NCI-H1417 (cell line): Measurements from ENCODE around the gene UBE2G2.

Experiments used
- DNase-seq, 3 experiments: peaks; one replicate each; lab custom pipeline; 2025; lab: John Stamatoyannopoulos, UW

UBE2G2 gene

DNA sequence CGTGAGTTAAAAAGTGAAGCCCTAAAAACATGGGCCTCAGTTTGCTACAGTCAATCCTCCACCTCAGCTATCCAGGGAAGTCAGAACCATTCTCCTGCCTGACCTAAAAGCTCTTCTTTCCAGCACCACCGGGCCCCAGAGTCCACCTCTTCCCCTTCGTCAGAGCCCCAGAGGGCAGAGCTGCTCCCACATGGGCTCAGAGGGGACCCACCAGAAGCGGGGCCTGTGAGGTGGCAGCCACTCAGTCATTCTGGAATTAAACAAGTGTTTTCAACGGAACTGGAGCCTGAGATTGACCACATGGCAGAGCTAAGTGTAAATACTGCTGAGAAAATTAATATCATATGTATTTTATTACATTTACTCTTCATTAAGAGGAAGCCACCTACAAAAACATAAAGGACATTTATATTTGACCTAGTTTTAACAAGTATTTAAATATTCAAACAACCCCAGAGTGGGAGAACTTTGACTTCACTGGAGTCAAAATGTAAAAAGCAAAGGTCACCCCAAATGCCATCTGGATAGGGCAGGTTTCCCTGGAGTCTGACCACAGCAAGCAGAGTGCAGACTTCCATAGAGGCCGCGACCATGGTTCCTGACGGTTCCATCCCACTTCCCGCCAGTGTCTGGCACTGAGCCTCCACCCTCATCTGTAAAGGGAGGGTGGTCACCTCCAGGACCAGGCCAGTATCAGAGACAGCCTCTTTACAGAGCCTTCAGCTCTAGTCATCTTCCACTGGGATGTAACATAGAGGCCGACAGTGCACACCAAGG, 14.4 kb upstream of the UBE2G2 start:
- no peak for DNase-seq

DNA sequence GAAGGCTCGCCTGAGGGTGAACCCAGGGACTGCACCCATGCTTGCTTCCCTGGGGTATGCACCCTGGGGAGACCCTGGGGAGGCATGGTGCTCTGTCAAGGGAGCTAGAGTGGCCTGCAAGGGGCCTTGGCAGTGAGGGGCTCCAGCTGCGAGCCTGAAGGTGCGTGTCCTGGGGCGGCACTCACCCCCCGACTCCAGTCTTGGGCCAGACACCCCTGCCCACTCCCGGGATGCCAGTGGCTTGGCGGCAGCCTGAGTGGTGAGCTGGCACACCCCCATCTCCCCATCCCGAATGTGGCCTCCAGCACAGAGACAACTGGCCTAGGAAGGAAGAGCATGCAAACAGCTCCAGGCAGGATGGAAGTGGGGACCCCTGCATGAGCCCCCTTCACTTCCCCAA, 13.6 kb upstream of the UBE2G2 start:
- DNase-seq: no peak

DNA sequence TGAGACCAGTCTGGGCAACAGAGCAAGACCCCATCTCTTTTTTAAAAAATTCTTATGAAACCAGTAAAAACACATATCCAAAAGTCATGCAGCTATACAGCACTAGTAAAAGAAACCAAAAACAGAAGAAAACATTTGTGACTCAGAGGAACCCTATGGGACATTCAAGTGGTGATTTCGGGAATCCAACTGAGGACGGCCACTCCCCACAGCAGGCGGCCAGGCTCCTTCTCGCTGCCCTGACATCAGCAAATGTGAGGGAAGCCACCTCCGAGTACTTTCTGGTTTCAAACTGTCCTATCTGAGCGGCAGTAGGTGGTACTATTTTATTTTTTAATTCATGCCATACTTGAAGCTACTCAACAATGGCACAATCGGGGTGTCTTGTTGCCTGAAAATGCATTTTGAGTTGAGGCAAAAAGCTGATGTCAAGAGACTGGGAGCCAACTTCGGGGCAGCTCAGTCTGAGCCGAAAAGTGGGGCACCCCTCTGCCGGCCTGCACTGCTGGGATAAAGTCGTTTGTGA, 12.9 kb upstream of the UBE2G2 start:
- no peak for DNase-seq

DNA sequence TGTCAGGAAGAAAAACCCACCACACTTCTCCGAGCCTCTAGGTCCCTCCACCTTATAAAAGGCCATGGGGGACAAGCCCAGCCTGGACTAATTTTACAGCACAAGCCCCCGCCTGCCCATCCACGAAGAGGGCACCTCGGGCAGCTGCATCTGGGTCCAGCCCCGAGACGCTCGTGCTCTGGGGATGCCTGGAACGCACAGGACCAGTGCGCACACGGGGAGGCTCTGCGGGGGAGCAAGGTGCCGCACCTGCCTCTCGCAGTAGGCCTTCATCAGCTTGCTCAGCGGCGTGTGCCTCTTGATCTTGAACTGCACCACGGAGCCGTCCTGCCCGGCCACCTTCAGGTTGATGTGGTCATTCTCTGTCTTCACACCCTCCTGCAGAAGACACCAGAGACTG, 12.1 kb upstream of the UBE2G2 start:
- DNase-seq: no peak

DNA sequence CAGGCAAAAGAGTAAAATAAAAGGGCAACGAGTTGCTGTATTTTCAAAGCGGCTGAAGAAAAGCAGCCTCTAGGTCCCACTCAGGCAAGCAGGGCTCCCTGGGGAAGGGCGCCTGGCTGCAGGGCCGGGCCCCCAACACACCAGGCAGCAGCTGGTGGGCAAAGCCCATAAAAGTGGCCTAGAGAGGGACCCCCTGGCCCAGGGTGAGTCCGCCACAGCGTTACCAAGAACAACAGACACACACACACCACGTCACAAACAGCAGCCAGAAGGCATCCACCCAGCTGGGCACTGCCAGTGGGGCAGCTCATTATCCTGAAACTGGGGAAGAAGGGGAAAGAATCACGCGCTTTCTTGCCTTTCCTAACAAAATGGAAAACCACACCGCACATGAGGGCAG, 11.5 kb upstream of the UBE2G2 start:
- no peak for DNase-seq

DNA sequence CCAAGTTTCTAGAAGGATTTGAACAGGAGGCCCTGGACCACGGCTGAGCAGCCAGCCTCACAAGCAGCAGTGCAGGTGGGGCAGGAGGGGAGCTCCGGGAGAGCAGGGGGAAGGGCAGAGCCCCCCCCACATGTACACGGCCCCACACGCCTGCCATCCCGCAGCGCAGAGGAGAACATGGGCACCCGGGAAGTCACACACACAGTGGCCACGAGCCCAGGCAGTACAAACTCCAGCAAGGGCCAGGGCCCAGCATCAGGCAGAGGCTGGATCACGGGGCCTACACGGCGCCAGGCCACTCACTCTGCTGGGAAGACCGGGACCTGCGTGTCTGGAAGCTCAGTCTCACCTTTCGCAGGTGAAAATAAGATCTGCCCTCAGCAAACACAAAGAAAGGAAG, 11.0 kb upstream of the UBE2G2 start:
- DNase-seq: no peak

DNA sequence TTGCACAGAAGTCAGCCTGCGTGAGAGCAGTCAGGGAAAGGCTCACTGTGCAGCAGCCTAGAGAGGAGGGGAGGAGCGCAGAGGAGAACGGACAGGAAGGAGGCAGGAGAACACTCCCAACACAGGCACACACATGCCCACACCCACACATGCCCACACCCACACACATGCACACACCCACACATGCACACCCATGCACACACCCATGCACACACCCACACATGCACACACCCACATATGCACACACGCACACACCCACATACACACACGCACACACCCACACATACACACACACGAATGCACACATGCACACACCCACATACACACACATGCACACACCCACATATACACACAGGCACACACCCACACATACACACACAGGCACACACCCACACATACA, 9.2 kb upstream of the UBE2G2 start:
- DNase-seq: no peak

DNA sequence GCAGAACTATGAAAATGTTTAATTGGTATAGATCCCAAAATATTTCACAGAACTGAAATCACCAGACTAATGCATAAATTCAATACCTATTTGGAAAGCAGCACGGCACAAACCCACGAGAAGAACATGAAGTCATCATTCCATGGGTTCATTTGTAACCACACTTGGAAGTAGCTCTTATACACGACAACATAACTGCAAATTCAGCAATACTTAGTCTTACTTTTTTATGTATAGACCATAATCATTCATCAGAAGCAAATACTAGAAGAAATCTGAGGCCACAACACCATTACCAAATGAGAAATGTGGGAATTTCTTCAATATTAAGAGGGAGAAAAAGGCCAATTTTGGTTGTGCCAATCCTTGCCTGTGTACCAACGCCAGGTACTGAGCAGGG, 4.2 kb upstream of the UBE2G2 start:
- no peak for DNase-seq

DNA sequence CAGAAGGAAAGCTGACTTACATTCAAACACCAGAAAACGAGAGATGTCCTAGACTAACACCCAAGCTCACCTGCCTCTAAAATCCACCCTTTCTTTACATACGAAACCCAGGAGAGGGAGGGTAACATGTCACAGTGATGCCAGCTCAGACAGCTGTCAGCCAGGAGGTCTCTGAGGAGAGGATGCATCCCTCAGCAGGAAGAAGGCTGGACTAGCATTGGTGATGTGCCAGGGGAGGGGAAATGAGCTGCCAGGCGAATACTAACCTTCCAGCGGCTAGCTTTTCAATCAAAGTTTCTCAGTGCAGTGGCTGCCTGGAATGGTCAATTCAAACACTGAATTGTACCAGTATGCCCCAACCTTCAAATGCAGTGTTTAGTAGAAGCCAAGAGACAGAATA, 3.6 kb upstream of the UBE2G2 start:
- DNase-seq: no peak

DNA sequence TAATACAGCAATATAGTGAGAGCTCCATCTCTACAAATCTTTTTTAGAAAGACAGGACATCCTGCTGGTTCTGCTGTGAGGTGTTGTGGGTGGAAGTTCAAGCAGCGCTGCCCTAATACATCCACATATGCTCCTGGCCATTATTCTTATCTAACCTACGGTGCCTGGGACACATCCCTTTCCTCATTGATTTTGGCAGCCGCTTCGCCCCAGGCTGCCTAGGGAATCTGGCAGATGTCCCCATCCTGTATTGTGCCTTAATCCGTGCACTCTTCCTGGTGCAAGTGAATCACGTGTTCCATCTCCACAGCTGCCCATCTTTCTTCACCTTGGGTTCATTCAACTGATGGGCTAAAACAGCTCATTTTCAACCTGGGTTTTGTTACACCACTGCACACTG, 3.1 kb upstream of the UBE2G2 start:
- DNase-seq: no peak

DNA sequence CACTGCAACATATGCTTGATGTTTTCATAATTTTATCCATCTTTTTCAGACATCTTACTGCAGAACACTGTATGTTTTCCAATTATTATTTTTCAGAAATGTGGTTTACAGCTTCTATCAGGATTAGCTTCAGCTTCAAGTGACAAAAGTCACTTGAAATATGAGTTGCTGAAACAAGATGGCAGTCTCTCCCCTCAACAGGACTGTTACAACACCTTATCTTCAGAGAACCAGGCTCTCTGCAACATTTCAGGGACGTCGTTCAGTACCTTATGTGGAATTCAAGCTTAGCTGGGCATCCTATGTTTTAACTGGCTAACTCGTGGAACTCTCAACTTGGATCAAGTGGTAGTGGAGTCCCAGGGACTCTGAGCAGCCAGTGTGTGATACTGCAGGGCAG, 2.0 kb upstream of the UBE2G2 start:
- DNase-seq: no peak

DNA sequence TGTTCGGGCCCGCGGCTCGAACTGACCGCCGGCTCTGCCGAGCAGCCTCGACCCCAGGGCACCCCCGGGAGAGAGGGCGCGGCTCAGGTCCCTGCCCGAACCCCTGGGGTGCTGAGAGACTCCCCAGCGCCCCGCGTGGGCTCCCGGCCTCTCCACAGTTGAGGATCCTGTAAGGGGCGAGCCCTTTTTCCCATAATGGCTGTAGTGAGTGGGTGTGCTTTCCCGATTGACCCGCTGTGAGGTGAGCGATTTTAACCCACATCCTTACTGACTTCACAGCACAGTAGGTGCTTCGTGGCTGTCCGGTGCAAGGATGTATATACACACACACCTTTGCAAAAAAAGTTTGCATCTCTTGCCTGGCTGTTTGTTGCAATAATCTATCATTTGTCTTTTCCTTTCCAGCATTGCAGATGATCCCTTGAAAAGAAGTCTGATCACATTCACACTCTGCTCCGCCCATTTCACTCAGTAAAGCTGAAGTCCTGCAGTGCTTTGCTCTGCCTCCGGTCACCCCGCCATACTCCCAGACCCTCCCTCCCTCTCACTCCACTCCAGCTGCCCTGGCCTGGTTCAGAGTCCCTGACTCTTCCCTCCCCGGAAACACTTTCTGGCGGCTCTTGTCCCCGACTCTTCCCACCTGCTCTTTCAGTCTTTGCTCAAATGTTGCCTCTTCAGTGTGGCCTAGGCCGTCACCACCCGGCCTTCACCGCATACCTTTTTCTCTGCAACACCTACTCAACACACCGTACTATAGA, 955 bp upstream of the UBE2G2 start:
- peak in 2 of 3 experiments; percentile 53 to 61 for DNase-seq

DNA sequence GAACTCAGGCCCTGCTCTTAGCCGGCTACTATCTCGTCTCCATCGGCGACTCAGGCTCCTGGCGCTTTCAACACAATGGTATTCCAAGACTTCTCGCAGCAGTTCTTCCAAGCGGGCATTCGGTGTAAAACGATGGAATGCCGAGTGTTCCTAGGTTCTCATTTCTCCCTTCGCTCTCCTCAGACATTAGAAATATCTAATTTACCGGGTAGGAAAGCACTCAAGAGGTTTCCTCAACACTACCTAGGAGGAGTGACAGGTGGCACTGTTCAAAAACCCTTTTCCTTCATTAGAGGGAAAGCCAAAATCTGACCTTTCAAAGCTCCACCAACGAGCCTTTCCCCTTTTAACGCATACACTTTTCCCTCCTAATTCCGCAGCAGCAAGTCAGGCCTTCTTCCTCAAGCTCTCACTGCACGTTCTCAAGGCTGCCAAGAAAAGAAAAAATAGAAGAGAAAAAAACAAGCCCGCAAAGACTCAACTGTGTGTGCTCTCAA, 601 bp downstream of the UBE2G2 start:
- DNase-seq: peak; percentile 20 to 69 (median 65)

DNA sequence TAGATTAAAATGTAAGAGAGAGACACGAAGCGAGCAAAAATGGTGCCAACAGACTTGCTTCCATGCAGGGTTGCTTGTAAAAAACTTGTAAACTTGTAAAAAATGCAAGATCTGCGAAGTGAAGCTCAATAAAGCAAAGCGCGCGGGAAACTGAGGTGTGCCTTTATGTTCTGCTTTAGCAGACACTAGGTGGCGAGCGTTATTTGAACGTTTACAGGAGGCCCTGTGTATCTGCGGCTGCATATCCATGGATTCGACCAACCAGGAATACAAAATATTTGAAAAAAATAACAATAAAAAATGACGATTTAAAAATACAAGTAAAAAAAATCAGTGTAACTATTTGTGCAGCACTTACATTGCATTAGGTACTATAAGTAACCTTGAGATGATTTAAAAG, 1.5 kb downstream of the UBE2G2 start:
- peak in 1 of 3 experiments; percentile 33 for DNase-seq

DNA sequence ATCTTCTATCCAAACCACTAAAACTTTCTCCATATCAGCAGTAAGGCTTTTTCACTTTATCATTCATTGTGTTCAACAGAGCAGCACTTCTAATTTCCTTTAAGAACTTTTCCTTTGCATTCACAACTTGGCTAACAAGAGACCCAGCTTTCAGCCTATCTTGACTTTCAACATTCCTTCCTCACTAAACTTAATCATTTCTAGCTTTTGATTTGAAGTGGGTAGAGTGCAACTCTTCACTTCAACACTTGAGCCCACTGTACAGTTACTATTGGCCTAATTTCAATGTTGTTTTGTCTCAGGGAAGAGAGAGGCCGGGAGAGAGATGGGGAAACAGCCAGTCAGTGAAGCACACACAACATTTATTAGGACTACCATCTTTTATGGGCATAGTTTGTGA, 2.0 kb downstream of the UBE2G2 start:
- DNase-seq: no peak

DNA sequence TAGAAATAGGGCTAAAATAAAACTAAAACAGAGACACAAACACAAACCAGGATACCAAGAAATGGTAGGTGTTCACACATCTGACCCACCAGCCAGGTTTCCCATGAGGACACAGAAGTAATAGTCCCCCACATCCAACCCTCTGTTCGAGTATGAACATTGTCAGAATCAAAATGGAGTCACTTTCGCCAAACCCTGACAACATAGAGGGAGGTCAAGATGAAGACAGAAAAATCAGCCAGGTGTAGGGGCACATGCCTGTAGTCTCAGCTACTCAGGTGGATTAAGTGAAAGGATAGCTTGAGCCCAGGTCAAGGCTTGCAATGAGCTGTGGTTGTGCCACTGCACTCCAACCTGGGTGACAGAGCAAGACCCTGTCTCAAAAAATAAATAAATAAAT, 3.8 kb downstream of the UBE2G2 start:
- no peak for DNase-seq

DNA sequence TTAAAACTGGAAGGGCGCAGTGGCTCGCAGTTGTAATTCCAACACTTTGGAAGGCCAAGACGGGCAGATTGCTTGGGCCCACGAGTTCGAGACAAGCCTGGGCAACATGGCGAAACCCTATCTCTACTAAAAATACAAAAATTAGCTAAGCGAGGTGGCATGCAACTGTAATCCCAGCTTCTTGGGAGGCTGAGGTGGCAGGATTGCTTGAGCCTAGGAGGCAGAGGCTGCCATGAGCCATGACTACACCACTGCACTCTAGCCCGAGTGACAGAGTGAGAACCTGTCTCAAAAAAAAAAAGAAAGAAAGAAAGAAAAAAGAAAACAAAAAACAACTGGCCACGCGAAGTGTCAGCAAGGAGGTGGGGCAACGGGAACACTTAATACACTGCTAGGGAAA, 6.3 kb downstream of the UBE2G2 start:
- no peak for DNase-seq

DNA sequence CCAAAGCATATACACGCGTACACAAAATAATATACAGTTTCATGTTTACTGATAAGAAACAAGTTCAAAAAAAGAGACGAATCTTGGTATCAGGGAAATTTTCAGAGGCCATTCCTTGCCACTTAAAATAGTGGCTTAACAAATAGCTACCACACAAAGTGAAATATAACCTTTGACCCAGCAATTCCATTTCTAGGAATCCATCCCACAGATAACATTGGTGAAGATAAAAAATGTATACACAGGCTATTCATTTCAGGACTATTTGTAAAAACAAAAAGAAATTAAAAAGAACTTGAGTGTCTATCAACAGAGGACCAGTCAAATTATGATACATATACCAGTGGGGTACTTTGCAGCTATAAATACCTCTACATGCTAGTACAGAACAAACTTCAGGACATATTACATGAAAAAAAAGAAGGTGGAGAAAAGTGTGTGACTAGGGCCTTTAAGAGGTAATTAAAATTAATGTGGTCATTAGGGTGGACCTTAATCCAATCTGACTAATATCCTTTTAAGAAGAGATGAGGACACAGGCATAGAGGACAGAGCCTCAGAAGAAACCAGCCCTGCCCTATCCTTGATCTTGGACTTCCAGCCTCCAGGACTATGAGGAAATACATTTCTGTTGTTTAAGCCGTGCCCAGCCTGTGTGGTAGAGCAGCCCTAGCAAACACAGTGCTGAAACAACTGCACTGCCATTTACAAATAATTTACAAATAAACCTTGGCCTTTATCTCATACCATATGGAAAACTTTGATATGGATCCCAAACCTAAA, 7.8 kb downstream of the UBE2G2 start:
- DNase-seq: no peak

DNA sequence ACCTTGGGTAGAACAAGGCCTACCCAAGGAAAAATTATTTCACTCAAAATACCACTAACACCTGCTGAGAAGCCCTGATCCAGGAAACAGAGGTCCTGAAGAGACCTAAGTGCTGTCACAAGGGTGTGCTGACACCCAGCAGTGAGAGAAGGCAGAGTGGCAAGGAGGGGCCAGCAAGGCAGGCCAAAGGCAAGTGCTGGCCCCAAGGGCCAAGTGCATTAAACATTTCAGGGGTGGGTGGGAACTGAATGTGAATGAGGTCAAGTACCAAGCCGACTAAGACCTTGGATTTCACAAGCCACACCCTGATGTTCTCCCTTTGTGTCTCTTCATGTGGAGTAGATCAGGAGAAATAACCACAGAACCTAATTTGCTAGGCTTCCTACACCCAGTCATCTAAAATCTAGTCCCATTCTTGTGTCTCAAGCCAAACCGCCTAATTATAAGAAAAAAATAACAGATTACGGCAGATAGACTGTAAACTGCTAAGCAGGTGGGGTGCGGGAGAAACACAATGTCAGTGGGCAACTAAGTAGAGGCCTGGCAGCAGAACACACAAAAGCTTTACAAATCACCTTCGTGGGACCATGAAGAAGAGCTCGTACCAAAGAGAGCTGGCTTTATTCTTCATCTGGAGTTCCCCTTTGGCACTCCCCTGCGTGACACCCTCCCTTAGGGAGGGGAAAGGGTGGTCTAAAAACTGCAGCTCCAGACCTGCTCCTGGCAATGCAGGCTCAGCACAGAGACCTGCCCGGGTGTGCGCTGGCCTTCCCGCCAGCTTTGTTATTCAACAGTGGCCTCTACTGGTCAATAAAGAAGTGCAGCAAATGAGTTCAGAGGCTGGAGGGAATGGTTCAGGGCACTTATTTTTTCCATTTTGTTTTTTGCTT, 8.7 kb downstream of the UBE2G2 start:
- peak; percentile 72 to 84 (median 73) for DNase-seq

DNA sequence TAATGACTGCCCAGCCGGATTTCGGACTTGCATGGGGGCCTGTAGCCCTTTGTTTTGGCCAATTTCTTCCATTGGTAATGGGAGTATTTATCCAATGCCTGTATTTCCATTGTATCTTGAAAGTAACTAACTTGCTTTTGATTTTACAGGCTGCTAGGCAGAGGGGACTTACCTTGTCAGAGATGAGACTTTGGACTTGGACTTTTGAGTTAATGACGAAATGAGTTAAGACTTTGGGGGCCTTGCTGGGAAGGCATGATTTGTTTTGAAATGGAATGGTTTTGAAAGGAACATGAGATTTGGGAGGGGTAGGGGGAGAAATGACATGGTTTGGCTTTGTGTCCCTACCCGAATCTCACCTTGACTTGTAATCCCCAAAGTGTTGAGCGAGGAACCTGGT, 9.6 kb downstream of the UBE2G2 start:
- DNase-seq: no peak

DNA sequence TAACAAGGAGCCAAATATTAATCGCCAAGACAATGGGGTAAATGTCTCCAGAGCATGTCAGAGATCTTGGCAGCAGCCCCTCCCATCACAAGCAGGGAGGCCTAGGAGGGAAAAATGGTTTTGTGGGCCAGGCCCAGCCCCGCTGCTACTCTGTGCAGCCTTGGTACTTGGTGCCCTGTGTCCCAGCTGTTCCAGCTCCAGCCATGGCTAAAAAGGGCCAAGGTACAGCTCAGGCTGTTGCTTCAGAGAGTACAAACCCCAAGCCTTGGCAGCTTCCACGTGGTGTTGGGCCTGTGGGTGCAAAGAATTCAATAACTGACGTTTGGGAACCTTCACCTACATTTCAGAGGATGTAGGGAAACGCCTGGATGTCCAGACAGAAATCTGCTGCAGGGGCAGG, 10.4 kb downstream of the UBE2G2 start:
- DNase-seq: no peak
